IPS-15b (cell line): ENCODE measurements around the gene PDP2.

Experiments used
- H3K27me3 ChIP-seq: one replicate; pipeline ENCODE4 v1.6.1; 2013; ENCODE audit warnings: low read length; ENCODE audit not compliant: control insufficient read depth, insufficient read depth
- H3K36me3 ChIP-seq: one replicate; pipeline ENCODE4 v1.6.1; 2013; ENCODE audit warnings: low read length; ENCODE audit not compliant: control insufficient read depth, insufficient read depth
- H3K4me1 ChIP-seq: one replicate; pipeline ENCODE4 v1.6.1; 2013; ENCODE audit warnings: mild to moderate bottlenecking, low read length; ENCODE audit not compliant: control insufficient read depth, insufficient read depth
- H3K4me3 ChIP-seq: one replicate; pipeline ENCODE4 v1.5.1; 2013; ENCODE audit warnings: low read depth, low read length
- H3K9ac ChIP-seq: one replicate; pipeline ENCODE4 v1.6.1; 2013; ENCODE audit warnings: low read depth, mild to moderate bottlenecking, low read length
- H3K9me3 ChIP-seq: one replicate; pipeline ENCODE4 v1.6.1; 2013; ENCODE audit warnings: mild to moderate bottlenecking, low read length; ENCODE audit not compliant: control insufficient read depth, insufficient read depth

The PDP2 gene

GRCh38 chr16:66918803-66919568 is 38.7 kb downstream of the PDP2 start, which contains the start of gene CDH16:
CDH16 (minus strand) TSS chr16:66918885; CDS start chr16:66918065, 820 bp downstream.
- Histone ChIP-seq H3K4me3 (no peak within 1 kb of the TSS), H3K9me3 (no peaks in the 10 kb centered on the region), H3K4me1 (no peaks in the 10 kb centered on the region), H3K27me3 (peaks cover 9% of the 10 kb centered on the region), H3K9ac (no peak within 1 kb of the TSS), H3K36me3 (no peaks in the 10 kb centered on the region)

- H3K9ac ChIP-seq = no peak overlapping the region
- no peak overlapping the region for H3K4me3 ChIP-seq
- H3K9me3 ChIP-seq = no peaks in the 10 kb centered on the region
- H3K36me3 ChIP-seq = no peaks in the 10 kb centered on the region
- H3K27me3 ChIP-seq = peaks cover 16% of the 10 kb centered on the region
- H3K4me1 ChIP-seq = no peaks in the 10 kb centered on the region
These were observed 39.4 kb downstream of the PDP2 start for GRCh38 chr16:66919569-66920298.

GRCh38 chr16:66920299-66920590 is 39.9 kb downstream of the PDP2 start:
- H3K27me3 ChIP-seq = peaks cover 19% of the 10 kb centered on the region
- no peaks in the 10 kb centered on the region for H3K9me3 ChIP-seq
- no peaks in the 10 kb centered on the region for H3K36me3 ChIP-seq
- H3K4me3 ChIP-seq = no peak overlapping the region
- no peaks in the 10 kb centered on the region for H3K4me1 ChIP-seq
- H3K9ac ChIP-seq = no peak overlapping the region

- no peak overlapping the region for H3K4me3 ChIP-seq
- no peaks in the 10 kb centered on the region for H3K9me3 ChIP-seq
- peaks cover 27% of the 10 kb centered on the region for H3K27me3 ChIP-seq
- no peaks in the 10 kb centered on the region for H3K36me3 ChIP-seq
- peaks cover 3% of the 10 kb centered on the region for H3K4me1 ChIP-seq
- no peak overlapping the region for H3K9ac ChIP-seq
These were observed 40.8 kb downstream of the PDP2 start for GRCh38 chr16:66920924-66921680.

- Histone ChIP-seq H3K9ac (no peak overlapping the region), H3K4me1 (peaks cover 3% of the 10 kb centered on the region), H3K9me3 (no peaks in the 10 kb centered on the region), H3K36me3 (no peaks in the 10 kb centered on the region), H3K27me3 (peaks cover 35% of the 10 kb centered on the region), H3K4me3 (no peak overlapping the region)
These were observed 41.6 kb downstream of the PDP2 start for GRCh38 chr16:66921729-66922450.

DNA sequence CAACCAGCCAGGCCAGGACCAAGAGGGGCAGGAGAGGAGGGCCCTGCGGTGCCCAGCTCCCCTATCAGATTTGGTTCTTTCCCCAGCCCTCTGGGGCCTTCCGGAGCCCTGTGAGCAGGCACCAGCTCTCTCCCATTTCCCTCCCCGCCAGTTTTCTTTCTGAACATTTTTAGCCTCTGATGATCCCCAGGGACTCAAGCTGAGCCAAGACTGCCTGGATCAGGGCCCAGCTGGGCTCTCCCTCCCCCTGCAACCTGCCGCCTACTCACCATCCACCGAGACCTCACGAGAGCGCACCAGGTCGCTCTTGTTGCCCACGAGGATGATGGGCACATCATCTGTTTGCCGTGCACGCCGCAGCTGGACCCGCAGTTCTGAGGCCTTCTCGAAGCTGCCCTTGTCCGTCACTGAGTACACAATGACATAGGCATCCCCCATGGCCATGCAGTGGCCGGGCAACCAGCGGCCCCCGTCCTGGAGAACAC is 43.0 kb downstream of the PDP2 start:
- H3K4me1 ChIP-seq = peaks cover 4% of the 10 kb centered on the region
- H3K36me3 ChIP-seq = no peaks in the 10 kb centered on the region
- no peaks in the 10 kb centered on the region for H3K9me3 ChIP-seq
- H3K9ac ChIP-seq = no peak overlapping the region
- peaks cover 42% of the 10 kb centered on the region for H3K27me3 ChIP-seq
- no peak overlapping the region for H3K4me3 ChIP-seq

GRCh38 chr16:66923866-66924265 is 43.6 kb downstream of the PDP2 start:
- H3K4me1 ChIP-seq = peaks cover 4% of the 10 kb centered on the region
- H3K9me3 ChIP-seq = no peaks in the 10 kb centered on the region
- no peak overlapping the region for H3K9ac ChIP-seq
- no peaks in the 10 kb centered on the region for H3K36me3 ChIP-seq
- peaks cover 42% of the 10 kb centered on the region for H3K27me3 ChIP-seq
- no peak overlapping the region for H3K4me3 ChIP-seq

DNA sequence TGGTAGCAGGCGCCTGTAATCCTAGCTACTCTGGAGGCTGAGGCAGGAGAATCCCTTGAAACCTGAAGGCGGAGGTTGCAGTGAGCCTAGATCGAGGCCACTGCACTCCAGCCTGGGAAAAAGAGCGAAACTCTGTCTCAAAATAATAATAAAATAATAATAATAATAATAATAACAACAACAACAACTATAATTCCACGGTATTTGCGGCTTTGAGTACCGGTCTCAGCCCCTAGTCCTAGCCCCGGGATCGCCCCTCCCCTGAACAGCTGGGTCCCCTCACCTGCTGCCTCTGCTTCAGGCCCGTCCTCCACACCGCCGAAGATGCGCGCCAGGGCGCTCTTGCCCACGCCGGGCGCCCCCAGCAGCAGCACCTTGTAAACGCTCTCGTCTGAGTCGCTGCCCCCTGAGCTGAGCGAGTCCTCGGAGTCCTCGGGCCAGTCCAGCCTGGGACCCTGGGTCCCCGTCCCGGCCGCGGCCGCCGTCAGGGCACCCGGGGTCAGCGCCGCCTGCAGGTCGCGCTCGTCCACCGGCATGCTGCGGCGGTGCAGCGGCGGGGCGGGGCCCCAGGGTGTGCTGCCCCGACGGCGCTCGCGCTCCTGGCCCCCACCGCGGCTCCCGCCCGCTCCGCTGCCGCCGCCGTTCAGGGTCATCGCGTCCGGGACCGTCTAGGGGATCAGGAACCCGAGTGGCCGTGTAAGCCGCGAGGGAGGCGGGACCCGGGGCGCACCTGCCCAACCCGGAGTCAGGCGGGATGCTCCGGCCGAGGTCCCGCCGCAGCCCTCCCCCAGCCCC is 44.4 kb downstream of the PDP2 start:
- H3K36me3 ChIP-seq = no peaks in the 10 kb centered on the region
- H3K4me1 ChIP-seq = peaks cover 4% of the 10 kb centered on the region
- H3K9me3 ChIP-seq = no peaks in the 10 kb centered on the region
- H3K27me3 ChIP-seq = peaks cover 42% of the 10 kb centered on the region
- H3K9ac ChIP-seq = no peak overlapping the region
- peak overlapping the region; percentile 54 for H3K4me3 ChIP-seq

GRCh38 chr16:66925322-66925840 is 45.1 kb downstream of the PDP2 start, which contains the start of gene RRAD:
RRAD (minus strand) TSS chr16:66925535; CDS start chr16:66925179, 356 bp downstream.
- peak within 1 kb of the TSS; percentile 54 for H3K4me3 ChIP-seq
- H3K36me3 ChIP-seq = no peaks in the 10 kb centered on the region

DNA sequence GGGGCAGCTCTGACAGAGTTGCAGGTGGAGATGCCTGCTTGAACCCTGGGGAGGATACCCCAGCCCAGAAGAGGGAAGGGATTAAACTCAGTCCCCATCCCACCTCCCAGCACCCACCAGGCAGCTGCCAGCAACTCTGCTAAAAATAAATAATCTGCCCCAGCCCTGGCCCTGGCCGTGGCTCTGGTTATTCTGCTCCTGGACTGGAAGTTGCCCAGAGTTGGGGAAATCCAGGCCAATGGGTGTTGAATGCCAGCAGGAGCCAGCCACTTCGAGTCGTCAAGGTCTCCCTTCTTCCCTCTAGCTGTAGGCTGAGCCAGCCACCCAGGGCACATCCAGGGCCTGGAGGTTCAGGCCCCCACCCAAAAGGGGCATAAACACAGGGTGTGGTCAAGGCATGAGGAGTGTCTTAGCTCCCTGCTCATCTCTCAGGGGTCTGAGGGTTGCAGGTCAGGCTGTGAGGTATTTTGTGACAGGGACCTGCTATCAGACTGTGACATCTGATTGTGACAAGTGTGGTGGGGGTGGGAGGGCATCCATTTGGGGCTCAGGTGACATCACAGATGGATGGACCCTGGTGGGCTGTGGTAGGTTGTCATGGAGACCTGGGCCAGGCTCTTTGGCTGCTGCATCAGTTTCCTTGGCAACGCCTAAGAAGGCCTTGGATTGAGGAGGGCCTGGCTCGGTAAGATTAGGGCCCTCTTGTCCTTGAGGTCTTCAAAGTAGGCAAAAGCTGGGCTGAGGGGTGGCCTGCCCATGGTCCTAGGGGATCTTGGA is 46.0 kb downstream of the PDP2 start:
- Histone ChIP-seq H3K4me1 (peaks cover 4% of the 10 kb centered on the region), H3K27me3 (peaks cover 44% of the 10 kb centered on the region), H3K36me3 (no peaks in the 10 kb centered on the region), H3K9me3 (no peaks in the 10 kb centered on the region), H3K9ac (no peak overlapping the region), H3K4me3 (peak overlapping the region; percentile 54)

More at GRCh38 chr16:66925322-66925840, 45.1 kb downstream of the PDP2 start, which contains the start of gene RRAD:
- Histone ChIP-seq H3K9ac (no peak within 1 kb of the TSS), H3K9me3 (no peaks in the 10 kb centered on the region), H3K27me3 (peaks cover 44% of the 10 kb centered on the region), H3K4me1 (peaks cover 4% of the 10 kb centered on the region)
